ENCODE results near the gene UNC13A. TPM values are rescaled to one million over a fixed set of nuclear protein-coding genes. Genes with fewer than 3 reads are reported as not detected.

Gene UNC13A
- total RNA-seq, 1 experiment from 2014 or later, result 0.18 TPM

DNA sequence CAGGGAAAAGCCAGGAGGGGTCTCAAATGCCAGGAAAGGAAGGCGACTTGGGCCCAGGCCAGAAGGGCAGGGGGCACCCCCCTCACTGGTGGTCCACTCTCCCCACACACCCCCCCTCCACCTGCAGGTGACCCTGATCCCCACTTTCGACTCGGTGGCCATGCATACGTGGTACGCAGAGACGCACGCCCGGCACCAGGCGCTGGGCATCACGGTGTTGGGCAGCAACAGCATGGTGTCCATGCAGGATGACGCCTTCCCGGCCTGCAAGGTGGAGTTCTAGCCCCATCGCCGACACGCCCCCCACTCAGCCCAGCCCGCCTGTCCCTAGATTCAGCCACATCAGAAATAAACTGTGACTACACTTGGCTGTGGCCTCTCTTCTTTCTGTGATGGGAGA lies 46.0 kb upstream of the UNC13A start:
- TF ChIP-seq, protein P1, sequence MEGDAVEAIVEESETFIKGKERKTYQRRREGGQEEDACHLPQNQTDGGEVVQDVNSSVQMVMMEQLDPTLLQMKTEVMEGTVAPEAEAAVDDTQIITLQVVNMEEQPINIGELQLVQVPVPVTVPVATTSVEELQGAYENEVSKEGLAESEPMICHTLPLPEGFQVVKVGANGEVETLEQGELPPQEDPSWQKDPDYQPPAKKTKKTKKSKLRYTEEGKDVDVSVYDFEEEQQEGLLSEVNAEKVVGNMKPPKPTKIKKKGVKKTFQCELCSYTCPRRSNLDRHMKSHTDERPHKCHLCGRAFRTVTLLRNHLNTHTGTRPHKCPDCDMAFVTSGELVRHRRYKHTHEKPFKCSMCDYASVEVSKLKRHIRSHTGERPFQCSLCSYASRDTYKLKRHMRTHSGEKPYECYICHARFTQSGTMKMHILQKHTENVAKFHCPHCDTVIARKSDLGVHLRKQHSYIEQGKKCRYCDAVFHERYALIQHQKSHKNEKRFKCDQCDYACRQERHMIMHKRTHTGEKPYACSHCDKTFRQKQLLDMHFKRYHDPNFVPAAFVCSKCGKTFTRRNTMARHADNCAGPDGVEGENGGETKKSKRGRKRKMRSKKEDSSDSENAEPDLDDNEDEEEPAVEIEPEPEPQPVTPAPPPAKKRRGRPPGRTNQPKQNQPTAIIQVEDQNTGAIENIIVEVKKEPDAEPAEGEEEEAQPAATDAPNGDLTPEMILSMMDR (IDR thresholded peaks at IDR 0.05; ENCODE audit: insufficient read depth in 1 of 2, low read depth in 1 of 2, low read length in 1 of 2, severe bottlenecking in 1 of 2, unreplicated experiment in 1 of 2), result no peak
- Mint-ChIP-seq H3K9me3 (ENCODE audit: unreplicated experiment) (no peaks in the 10 kb centered on the region), H3K27me3 (ENCODE audit: insufficient read depth, unreplicated experiment) (no peaks in the 10 kb centered on the region), H3K27ac (ENCODE audit: unreplicated experiment) (no peak overlapping the region), H3K4me3 (ENCODE audit: unreplicated experiment) (no peak overlapping the region), H3K4me1 (ENCODE audit: low read depth, unreplicated experiment) (no peaks in the 10 kb centered on the region), H3K36me3 (ENCODE audit: insufficient read depth, unreplicated experiment) (peaks cover 42% of the 10 kb centered on the region)
- ChIA-PET POLR2A (no interaction called here), CTCF (no interaction called here)
- no peak for DNase-seq
- no peak overlapping the region for H3K4me3 ChIP-seq (ENCODE audit: low read depth, low read length)
- intact Hi-C loops (cut with micrococcal nuclease; ENCODE audit: unreplicated experiment), result no loop called here
- H3K9me3 ChIP-seq, result no peaks in the 10 kb centered on the region
- BruUV-seq (replicated peaks), result no TSS peak
- H3K27me3 ChIP-seq (replicated peaks; ENCODE audit: control insufficient read depth, insufficient read depth, low read length), result no peaks in the 10 kb centered on the region
- H3K36me3 ChIP-seq (ENCODE audit: control insufficient read depth, insufficient read depth, low read length), result peaks cover 3% of the 10 kb centered on the region
- H3K4me1 ChIP-seq, result peaks cover 4% of the 10 kb centered on the region

DNA sequence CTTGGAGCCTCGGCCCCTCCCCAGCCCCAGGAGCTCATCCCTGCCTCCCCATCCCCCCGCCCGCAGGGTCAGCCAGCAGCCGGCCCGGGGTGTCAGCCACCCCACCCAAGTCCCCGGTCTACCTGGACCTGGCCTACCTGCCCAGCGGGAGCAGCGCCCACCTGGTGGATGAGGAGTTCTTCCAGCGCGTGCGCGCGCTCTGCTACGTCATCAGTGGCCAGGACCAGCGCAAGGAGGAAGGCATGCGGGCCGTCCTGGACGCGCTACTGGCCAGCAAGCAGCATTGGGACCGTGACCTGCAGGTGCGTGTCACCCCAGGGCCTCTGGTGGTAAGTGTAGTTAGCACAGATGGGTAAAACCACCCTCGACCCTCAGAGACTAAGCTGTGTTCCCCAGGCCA lies 45.0 kb upstream of the UNC13A start:
- BruUV-seq (replicated peaks), result no TSS peak
- no peak for DNase-seq
- Histone ChIP-seq H3K9me3 (no peaks in the 10 kb centered on the region), H3K27me3 (replicated peaks; ENCODE audit: control insufficient read depth, insufficient read depth, low read length) (no peaks in the 10 kb centered on the region), H3K36me3 (ENCODE audit: control insufficient read depth, insufficient read depth, low read length) (peaks cover 3% of the 10 kb centered on the region), H3K4me1 (peaks cover 4% of the 10 kb centered on the region), H3K4me3 (ENCODE audit: low read depth, low read length) (no peak overlapping the region)
- H3K4me1 Mint-ChIP-seq (ENCODE audit: low read depth, unreplicated experiment), result no peaks in the 10 kb centered on the region
- CTCF ChIA-PET, result no interaction called here
- H3K9me3 Mint-ChIP-seq (ENCODE audit: unreplicated experiment), result no peaks in the 10 kb centered on the region
- no peaks in the 10 kb centered on the region for H3K27me3 Mint-ChIP-seq (ENCODE audit: insufficient read depth, unreplicated experiment)
- peaks cover 38% of the 10 kb centered on the region for H3K36me3 Mint-ChIP-seq (ENCODE audit: insufficient read depth, unreplicated experiment)
- POLR2A ChIA-PET, result no interaction called here
- TF ChIP-seq, protein P1 (IDR thresholded peaks at IDR 0.05; ENCODE audit: insufficient read depth in 1 of 2, low read depth in 1 of 2, low read length in 1 of 2, severe bottlenecking in 1 of 2, unreplicated experiment in 1 of 2), result no peak
- intact Hi-C loops (cut with micrococcal nuclease; ENCODE audit: unreplicated experiment), result no loop called here
- no peak overlapping the region for H3K27ac Mint-ChIP-seq (ENCODE audit: unreplicated experiment)
- H3K4me3 Mint-ChIP-seq (ENCODE audit: unreplicated experiment), result no peak overlapping the region

DNA sequence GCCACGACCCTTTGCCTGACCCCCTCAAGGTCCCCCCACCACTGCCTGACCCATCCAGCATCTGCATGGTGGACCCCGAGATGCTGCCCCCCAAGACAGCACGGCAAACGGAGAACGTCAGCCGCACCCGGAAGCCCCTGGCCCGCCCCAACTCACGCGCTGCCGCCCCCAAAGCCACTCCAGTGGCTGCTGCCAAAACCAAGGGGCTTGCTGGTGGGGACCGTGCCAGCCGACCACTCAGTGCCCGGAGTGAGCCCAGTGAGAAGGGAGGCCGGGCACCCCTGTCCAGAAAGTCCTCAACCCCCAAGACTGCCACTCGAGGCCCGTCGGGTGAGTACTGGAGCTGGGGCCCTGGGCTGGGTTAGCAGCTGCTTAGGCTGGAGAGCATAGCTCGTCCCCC lies 39.7 kb upstream of the UNC13A start:
- ChIA-PET CTCF (no interaction called here), POLR2A (interaction anchor here (0.7 kb wide), 1 partner anchor 15 kb away, joined by 3 read pairs; no protein-coding TSS in a partner anchor)
- DNase-seq, result no peak
- H3K36me3 Mint-ChIP-seq (ENCODE audit: insufficient read depth, unreplicated experiment), result peaks cover 46% of the 10 kb centered on the region
- no peak overlapping the region for H3K4me3 Mint-ChIP-seq (ENCODE audit: unreplicated experiment)
- TF ChIP-seq, protein P1 (IDR thresholded peaks at IDR 0.05; ENCODE audit: insufficient read depth in 1 of 2, low read depth in 1 of 2, low read length in 1 of 2, severe bottlenecking in 1 of 2, unreplicated experiment in 1 of 2), result no peak
- H3K4me1 Mint-ChIP-seq (ENCODE audit: low read depth, unreplicated experiment), result no peaks in the 10 kb centered on the region
- no peaks in the 10 kb centered on the region for H3K4me1 ChIP-seq
- H3K9me3 ChIP-seq, result no peaks in the 10 kb centered on the region
- H3K36me3 ChIP-seq (ENCODE audit: control insufficient read depth, insufficient read depth, low read length), result no peaks in the 10 kb centered on the region; the same call in 1 of the 2 replicates
- no peak overlapping the region for H3K4me3 ChIP-seq (ENCODE audit: low read depth, low read length)
- no peaks in the 10 kb centered on the region for H3K9me3 Mint-ChIP-seq (ENCODE audit: unreplicated experiment)
- intact Hi-C loops (cut with micrococcal nuclease; ENCODE audit: unreplicated experiment), result no loop called here
- no peaks in the 10 kb centered on the region for H3K27me3 Mint-ChIP-seq (ENCODE audit: insufficient read depth, unreplicated experiment)
- no peaks in the 10 kb centered on the region for H3K27me3 ChIP-seq (replicated peaks; ENCODE audit: control insufficient read depth, insufficient read depth, low read length)
- no TSS peak for BruUV-seq (replicated peaks)
- no peak overlapping the region for H3K27ac Mint-ChIP-seq (ENCODE audit: unreplicated experiment)
